Measurements from ENCODE around the gene ATG14. TPM values are rescaled to one million over a fixed set of nuclear protein-coding genes. Genes with fewer than 3 reads are reported as not detected.

ATG14 gene
- total RNA-seq, 1 donor from 2014 or later = 9.0 TPM

- DNase-seq (ENCODE audit: extremely low read depth, low read depth, low spot score) = no peak
These were observed 87.7 kb downstream of the ATG14 start for GRCh38 chr14:55323910-55324309.

- DNase-seq (ENCODE audit: extremely low read depth, low read depth, low spot score) = no peak
These were observed 92.9 kb downstream of the ATG14 start for GRCh38 chr14:55318694-55319093.

- no peak for DNase-seq (ENCODE audit: extremely low read depth, low read depth, low spot score)
These were observed 93.9 kb downstream of the ATG14 start for GRCh38 chr14:55317542-55318306.

GRCh38 chr14:55316564-55316963, 95.1 kb downstream of the ATG14 start:
- no peak for DNase-seq (ENCODE audit: extremely low read depth, low read depth, low spot score)

Other genes starting within 250 kb of the ATG14 start
- 7.4 and 8.9 TPM in 2 replicates for gene DLGAP5, start 220.2 kb downstream of the ATG14 start, total RNA-seq
- 15.1 and 17.3 TPM in 2 replicates for gene FBXO34, start 140.4 kb downstream of the ATG14 start, total RNA-seq
- not detected in 2 replicates for gene TBPL2, start 28.8 kb upstream of the ATG14 start, total RNA-seq
- 94.2 and 117 TPM in 2 replicates for gene KTN1, start 168.4 kb upstream of the ATG14 start, total RNA-seq

All from glomerular endothelial cell (primary cell).